ENCODE data around the gene FGF9. TPM values are rescaled to one million over a fixed set of nuclear protein-coding genes. Genes with fewer than 3 reads are reported as not detected.

The FGF9 gene
- total RNA-seq, 1 donor from 2014 or later, result 0.80 TPM

DNA sequence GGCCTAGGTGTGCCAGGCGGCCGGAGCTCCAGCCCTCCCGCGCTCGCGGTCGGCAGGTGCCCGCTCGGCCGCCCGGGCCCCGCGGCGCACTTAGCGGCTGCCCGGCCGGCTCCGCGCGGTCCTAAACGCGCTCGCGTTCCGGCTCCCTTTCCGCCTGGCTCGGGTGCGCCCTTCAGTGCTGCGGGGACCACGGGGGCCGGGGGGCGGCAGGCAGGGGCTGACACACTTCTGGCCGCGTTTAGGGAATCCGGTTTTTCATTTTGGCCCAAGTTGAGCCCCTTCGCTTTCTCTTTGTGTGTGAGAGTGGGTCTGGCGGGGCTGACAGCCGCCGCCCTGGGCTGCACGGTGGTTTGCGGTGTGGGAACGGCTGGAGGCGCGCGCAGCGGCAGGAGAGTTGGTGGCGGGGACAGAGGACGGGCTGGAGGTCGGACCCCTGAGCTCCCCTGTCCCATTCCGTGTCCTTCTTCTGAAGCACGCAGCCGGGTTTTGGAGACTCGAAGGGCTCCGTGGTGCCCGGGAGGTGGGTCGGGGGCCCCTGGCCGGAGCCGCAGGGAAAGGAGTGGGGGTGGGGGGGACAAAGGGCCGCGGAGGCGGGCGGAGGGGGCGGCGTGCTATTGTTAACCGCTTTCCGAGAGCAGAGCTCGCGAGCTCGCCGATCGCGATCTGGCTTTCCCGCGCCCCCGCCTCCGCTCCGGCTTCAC lies 3.1 kb downstream of the FGF9 start:
- DNase-seq (ENCODE audit: low spot score), result no peak

- no peak for DNase-seq (ENCODE audit: low spot score)
These were observed 3.7 kb downstream of the FGF9 start for GRCh38 chr13:21674490-21675009.

- DNase-seq (ENCODE audit: low spot score), result no peak
These were observed 4.5 kb downstream of the FGF9 start for GRCh38 chr13:21675095-21675991.

GRCh38 chr13:21676611-21677021 lies 5.7 kb downstream of the FGF9 start:
- DNase-seq (ENCODE audit: low spot score), result no peak

GRCh38 chr13:21677075-21677623 lies 6.3 kb downstream of the FGF9 start:
- DNase-seq (ENCODE audit: low spot score), result no peak

- no peak for DNase-seq (ENCODE audit: low spot score)
These were observed 12.3 kb downstream of the FGF9 start for GRCh38 chr13:21683034-21683733.

- DNase-seq (ENCODE audit: low spot score), result no peak
These were observed 13.7 kb downstream of the FGF9 start for GRCh38 chr13:21684576-21684975.

DNA sequence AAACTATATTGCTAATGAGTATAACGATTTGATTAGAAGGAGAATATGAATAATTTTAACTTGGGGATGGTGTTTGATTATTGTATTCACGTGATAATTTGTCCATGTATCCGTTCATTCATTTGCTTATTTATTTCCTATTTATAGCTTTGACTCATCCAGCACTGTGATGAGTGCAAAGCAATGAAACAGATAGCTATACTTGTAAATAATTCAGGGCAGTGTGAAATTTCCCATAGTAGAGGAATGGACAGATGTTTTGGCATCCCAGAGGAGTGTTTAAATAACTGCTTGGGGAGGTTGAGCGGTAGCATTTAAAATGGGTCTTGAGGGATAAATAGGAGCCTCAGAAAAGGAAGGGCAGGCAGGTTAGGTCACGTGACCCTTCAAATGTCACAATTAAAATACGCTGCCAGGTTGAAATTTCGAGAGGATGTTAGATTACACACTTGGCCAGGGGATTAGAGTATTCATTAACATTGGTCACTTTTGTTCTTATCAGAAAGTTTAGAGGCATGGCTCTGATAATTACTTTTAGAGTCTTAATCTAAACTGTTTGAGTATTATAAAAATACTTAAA lies 14.7 kb downstream of the FGF9 start:
- DNase-seq (ENCODE audit: low spot score), result no peak

- DNase-seq (ENCODE audit: low spot score), result no peak
These were observed 16.0 kb downstream of the FGF9 start for GRCh38 chr13:21686751-21687391.

- DNase-seq (ENCODE audit: low spot score), result no peak
These were observed 17.2 kb downstream of the FGF9 start for GRCh38 chr13:21688056-21688455.

DNA sequence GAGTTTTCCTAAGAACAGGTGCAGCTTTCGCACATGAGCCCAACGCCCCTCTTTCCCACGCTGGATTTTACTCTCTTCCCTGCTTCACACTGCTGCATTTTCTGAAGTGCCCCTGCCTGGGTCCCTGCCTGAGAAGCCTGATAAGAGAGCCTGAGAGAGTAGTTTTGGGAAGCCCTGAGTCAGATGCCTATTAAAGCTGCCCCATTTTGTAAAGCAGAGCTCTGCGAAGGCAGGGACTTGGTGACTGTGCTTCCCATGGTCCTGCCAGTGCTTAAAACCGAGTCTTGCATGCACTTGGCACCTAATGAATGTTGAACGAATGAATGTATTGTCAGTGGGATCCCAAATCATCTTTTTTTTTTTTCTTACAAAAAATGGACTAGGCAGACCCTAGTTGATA lies 18.2 kb downstream of the FGF9 start:
- no peak for DNase-seq (ENCODE audit: low spot score)

GRCh38 chr13:21690955-21691354 lies 20.1 kb downstream of the FGF9 start:
- DNase-seq (ENCODE audit: low spot score), result no peak

GRCh38 chr13:21691500-21691899 lies 20.6 kb downstream of the FGF9 start:
- DNase-seq (ENCODE audit: low spot score), result no peak

DNA sequence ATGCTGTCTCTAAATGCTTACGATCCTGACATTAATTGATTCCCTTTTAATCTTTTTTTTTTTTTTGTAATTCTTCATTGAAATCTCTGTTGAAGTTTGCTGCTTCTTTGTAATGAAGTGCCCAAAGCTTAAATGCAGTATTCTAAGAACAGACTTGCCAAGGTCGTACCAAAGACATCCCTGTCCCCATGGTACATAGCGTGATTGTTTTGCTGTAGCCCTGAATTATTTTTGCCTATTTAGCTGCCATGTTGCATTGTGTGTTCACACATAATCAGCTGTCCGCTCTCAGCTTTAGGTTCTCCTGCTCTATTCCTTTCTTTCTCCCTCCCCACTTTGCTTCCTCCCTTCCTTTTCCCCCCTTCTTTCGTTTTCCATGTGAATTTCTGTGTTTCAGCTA lies 21.1 kb downstream of the FGF9 start:
- DNase-seq (ENCODE audit: low spot score), result no peak

DNA sequence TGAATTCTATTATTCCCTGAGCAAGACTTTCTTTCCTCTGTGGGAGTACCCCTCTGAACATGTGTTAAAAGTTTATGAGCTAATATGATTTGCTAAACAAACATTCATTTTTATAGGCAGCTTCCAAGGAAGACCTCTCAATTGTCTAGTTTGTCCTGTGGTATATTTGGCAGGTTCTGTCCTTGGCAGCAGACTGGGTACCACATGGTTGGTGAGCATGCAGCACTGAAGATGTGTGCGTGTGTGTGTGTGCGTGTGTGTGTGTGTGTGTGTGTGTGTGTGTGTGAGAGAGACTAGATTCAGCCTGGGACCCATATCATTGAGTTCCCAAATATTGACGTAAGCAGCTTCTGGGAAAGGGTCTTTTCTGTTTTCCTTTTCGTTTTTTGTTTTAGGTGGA lies 24.0 kb downstream of the FGF9 start:
- DNase-seq (ENCODE audit: low spot score), result no peak

DNA sequence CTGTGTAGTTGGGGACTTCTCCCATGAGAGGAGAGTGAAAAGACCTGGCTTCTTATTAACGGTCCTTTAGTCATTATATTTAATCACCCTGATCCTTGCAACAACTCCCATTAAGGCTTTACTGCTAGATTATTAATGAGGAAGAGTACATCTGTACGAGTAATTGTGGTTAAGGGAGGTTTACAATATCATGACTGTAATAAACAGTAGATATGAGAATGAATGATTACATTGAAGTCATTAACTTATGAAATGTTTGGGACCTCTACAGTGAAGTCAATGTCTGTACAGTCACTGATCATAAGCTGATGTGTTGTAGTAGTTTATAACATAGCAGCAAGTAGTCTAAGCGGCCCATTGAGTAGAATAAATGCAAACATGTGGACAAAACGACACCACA lies 24.7 kb downstream of the FGF9 start:
- no peak for DNase-seq (ENCODE audit: low spot score)

DNA sequence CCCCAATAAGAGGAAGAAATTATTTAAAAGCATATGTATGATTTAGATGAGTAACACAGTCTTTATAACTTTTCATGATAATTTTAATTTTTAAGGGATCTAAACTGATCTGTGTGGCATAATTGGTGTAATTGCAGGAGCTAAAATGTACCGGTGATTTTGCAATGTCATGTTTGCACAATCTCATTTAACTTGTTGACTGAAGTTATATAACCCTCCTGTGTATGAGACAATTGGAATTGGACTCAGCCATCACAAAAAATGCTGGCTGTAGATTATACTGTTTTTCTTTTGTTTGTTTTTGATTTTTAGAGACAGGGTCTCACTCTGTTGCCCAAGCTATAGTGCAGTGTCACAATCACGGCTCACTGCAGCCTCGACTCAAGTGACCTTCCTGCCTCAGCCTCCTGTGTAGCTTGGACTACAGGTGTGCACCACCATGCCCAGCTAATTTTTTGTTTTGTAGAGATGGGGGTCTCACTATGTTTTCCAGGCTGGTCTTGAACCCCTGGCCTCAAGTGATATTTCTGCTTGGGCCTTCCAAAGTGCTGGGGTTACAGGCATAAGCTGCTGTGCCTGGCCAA lies 26.1 kb downstream of the FGF9 start:
- no peak for DNase-seq (ENCODE audit: low spot score)

DNA sequence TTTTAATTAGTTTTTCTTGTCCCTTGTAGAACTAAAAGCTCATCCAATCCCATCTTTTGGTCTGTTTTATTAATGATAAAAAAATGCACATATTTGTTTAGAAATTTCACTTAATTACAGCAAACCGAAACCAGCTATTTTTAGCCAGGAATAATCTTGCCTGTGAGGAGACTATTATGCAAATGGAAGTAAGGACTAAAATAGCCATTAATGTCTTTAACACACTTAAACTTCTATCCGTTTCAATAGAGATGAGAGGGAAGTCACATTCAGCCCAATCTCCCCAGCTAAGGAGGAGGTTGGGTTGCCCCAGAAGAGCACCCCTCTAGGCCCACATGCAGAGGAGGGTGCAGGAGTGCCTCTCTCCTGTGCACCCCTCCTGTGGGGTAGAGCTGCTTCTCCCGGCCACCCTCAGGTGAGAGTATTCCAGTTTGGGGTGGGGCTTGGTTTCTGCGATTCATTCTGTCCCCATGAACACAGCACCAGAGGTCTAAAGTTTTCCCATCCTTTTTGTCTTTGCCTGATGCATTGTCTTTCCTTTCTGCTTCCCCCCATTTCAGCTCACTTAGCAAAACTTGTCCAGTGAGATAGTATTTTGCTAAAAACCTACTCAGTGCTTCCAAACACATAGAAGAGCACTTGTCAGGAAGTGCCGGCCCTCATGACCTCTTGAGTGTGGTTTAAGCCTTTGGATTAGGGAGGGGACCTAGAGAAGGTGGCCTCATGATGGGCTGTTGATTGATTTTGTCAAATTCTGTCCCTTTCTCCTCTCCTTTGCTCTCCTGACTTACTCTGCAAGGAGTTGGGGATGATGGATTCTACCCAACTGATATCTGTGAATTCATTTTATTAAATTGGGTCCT lies 28.2 kb downstream of the FGF9 start:
- no peak for DNase-seq (ENCODE audit: low spot score)

DNA sequence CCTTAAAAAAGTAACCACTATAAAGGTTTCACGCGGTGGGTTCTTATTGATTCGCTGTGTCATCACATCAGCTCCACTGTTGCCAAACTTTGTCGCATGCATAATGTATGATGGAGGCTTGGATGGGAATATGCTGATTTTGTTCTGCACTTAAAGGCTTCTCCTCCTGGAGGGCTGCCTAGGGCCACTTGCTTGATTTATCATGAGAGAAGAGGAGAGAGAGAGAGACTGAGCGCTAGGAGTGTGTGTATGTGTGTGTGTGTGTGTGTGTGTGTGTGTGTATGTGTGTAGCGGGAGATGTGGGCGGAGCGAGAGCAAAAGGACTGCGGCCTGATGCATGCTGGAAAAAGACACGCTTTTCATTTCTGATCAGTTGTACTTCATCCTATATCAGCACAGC lies 30.6 kb downstream of the FGF9 start:
- no peak for DNase-seq (ENCODE audit: low spot score)

Data from mesenteric fat pad (tissue), 1 donor.